HepG2 (cell line): ENCODE measurements around the gene UCP3. TPM values are rescaled to one million over a fixed set of nuclear protein-coding genes. Genes with fewer than 3 reads are reported as not detected.

Experiments
- CREB3 ChIP-seq: sonication (generic); formaldehyde crosslinking; IDR thresholded peaks from 2 replicates; pipeline ENCODE4 v1.5.0; 2020; ENCODE audit warnings: missing genetic modification reagents
- CSRNP1 ChIP-seq: sonication (generic); formaldehyde crosslinking; IDR thresholded peaks from 2 replicates; pipeline ENCODE4 v1.8.1; 2023; ENCODE audit warnings: mild to moderate bottlenecking, missing genetic modification reagents
- GTF2F1 ChIP-seq: fragments of 150-350 bp; IDR thresholded peaks from 2 replicates; pipeline ENCODE4 v1.6.1; 2014; ENCODE audit warnings: low read length
- HHEX ChIP-seq: IDR thresholded peaks from 2 replicates; pipeline ENCODE4 v1.6.1; 2016; ENCODE audit warnings: control low read depth
- HINFP ChIP-seq: sonication (generic); formaldehyde crosslinking; IDR thresholded peaks from 2 replicates; pipeline ENCODE4 v1.4.0; 2020; ENCODE audit warnings: low read depth, mild to moderate bottlenecking, missing genetic modification reagents
- HMG20B ChIP-seq: conservative IDR thresholded peaks from 2 replicates; pipeline ENCODE4 v1.6.1; 2016; ENCODE audit warnings: missing genetic modification reagents, missing compliant biosample characterization
- HNF4G ChIP-seq, 2 experiments: sonication (generic) in 1 of 2; formaldehyde crosslinking in 1 of 2; IDR thresholded peaks; 2 replicates each; pipeline versions ENCODE4 v1.4.0 to v1.6.1; 2011 to 2020; ENCODE audit warnings: borderline replicate concordance in 2 of 2, low read depth in 2 of 2, mild to moderate bottlenecking in 2 of 2, low read length in 1 of 2, missing genetic modification reagents in 1 of 2, moderate library complexity in 1 of 2
- KDM2A ChIP-seq: sonication (generic); formaldehyde crosslinking; IDR thresholded peaks from 2 replicates; pipeline ENCODE4 v1.4.0; 2020; ENCODE audit warnings: low read depth, missing genetic modification reagents, borderline replicate concordance
- MED13 ChIP-seq: sonication (generic); formaldehyde crosslinking; IDR thresholded peaks from 2 replicates; pipeline ENCODE4 v1.5.0; 2020; ENCODE audit warnings: missing genetic modification reagents
- MIER2 ChIP-seq: IDR thresholded peaks from 2 replicates; pipeline ENCODE4 v1.6.1; 2016; ENCODE audit warnings: missing biosample characterization, missing genetic modification reagents
- NFE2L2 ChIP-seq: fragments of 150-350 bp; IDR thresholded peaks from 2 replicates; pipeline ENCODE4 v1.6.1; 2014; ENCODE audit warnings: low read length
- PLSCR1 ChIP-seq: sonication (generic); formaldehyde crosslinking; IDR thresholded peaks from 2 replicates; pipeline ENCODE4 v1.5.0; 2020; ENCODE audit warnings: missing genetic modification reagents, mild to moderate bottlenecking, borderline replicate concordance
- PRPF4 ChIP-seq: fragments of 200-400 bp; formaldehyde crosslinking; IDR thresholded peaks from 2 replicates; pipeline ENCODE4 v1.6.1; 2016; ENCODE audit warnings: low read length, low read depth; ENCODE audit not compliant: poor library complexity, severe bottlenecking
- RELA ChIP-seq: sonication (generic); formaldehyde crosslinking; IDR thresholded peaks from 2 replicates; pipeline ENCODE4 v1.4.0; 2020; ENCODE audit warnings: missing genetic modification reagents
- SETDB1 ChIP-seq: sonication (generic); formaldehyde crosslinking; IDR thresholded peaks from 2 replicates; pipeline ENCODE4 v1.5.1; 2020; ENCODE audit warnings: missing genetic modification reagents, mild to moderate bottlenecking, borderline replicate concordance
- THYN1 ChIP-seq: sonication (generic); formaldehyde crosslinking; IDR thresholded peaks from 2 replicates; pipeline ENCODE4 v1.8.1; 2023; ENCODE audit warnings: low read depth, mild to moderate bottlenecking, moderate library complexity, missing genetic modification reagents, borderline replicate concordance
- TRAFD1 ChIP-seq: sonication (generic); formaldehyde crosslinking; IDR thresholded peaks from 2 replicates; pipeline ENCODE4 v1.5.1; 2020; ENCODE audit warnings: missing genetic modification reagents, mild to moderate bottlenecking, borderline replicate concordance
- ZFY ChIP-seq: sonication (generic); formaldehyde crosslinking; IDR thresholded peaks from 2 replicates; pipeline ENCODE4 v1.4.0; 2020; ENCODE audit warnings: missing genetic modification reagents
- ZKSCAN1 ChIP-seq: fragments of 150-350 bp; IDR thresholded peaks from 2 replicates; pipeline ENCODE4 v1.6.1; 2014; ENCODE audit warnings: low read length
- ZNF468 ChIP-seq: sonication (generic); formaldehyde crosslinking; IDR thresholded peaks from 2 replicates; pipeline ENCODE4 v1.8.0; 2022; ENCODE audit warnings: mild to moderate bottlenecking, moderate library complexity, missing genetic modification reagents
- ZNF546 ChIP-seq: sonication (generic); formaldehyde crosslinking; conservative IDR thresholded peaks from 2 replicates; pipeline ENCODE4 v1.8.1; 2023; ENCODE audit warnings: mild to moderate bottlenecking, missing genetic modification reagents
- ZNF564 ChIP-seq: sonication (generic); formaldehyde crosslinking; IDR thresholded peaks from 2 replicates; pipeline ENCODE4 v1.8.1; 2023; ENCODE audit warnings: mild to moderate bottlenecking, missing genetic modification reagents
- ZNF670 ChIP-seq: sonication (generic); formaldehyde crosslinking; IDR thresholded peaks from 2 replicates; pipeline ENCODE4 v1.8.0; 2022; ENCODE audit warnings: mild to moderate bottlenecking, missing genetic modification reagents, borderline replicate concordance
- polyA plus RNA-seq, 8 experiments: library from polyadenylated mRNA; depleted of rRNA in 3 of 8; stranded (reverse) in 7 of 8; unstranded in 1 of 8; fragments of >200 nt; fragmentation: Illumina TruSeq in 4 of 8; extraction: Trizol in 4 of 8; gene quantifications; 2 replicates each; pipeline versions ENCODE4 v1.2.1 to v1.2.3, GENCODE V29; 2011 to 2016; ENCODE audit warnings: low read depth in 4 of 8, missing spikeins in 1 of 8, mixed read lengths in 1 of 8; ENCODE audit not compliant: insufficient read depth in 1 of 8
- total RNA-seq, 5 experiments: library from RNA; depleted of rRNA; stranded (reverse); fragments of >200 nt; fragmentation: Illumina TruSeq; extraction: Trizol; gene quantifications; 2 replicates each; pipeline ENCODE4 v1.2.3, GENCODE V29; 2016; ENCODE audit warnings: low read depth in 1 of 5

The UCP3 gene
- total and polyA plus RNA-seq, 2 of the 13 experiments (the other 11 are each of a cell fraction or from before 2014, with no cell fraction given) = 0.37 TPM; not detected in 1

GRCh38 chr11:74018331-74019005, 9.6 kb upstream of the UCP3 start (continued):
- no peak for TF ChIP-seq CSRNP1 (CRISPR knock-in tag)
- TF ChIP-seq HNF4G (IDR thresholded peaks at IDR 0.05; ENCODE audit: borderline replicate concordance, low read depth, low read length) = no peak
- peak; percentile 8; the same call in 1 of the 2 replicates for TF ChIP-seq HNF4G (CRISPR knock-in tag; IDR thresholded peaks at IDR 0.05; ENCODE audit: borderline replicate concordance, low read depth)
- no peak for TF ChIP-seq NFE2L2
- no peak for TF ChIP-seq HINFP (CRISPR knock-in tag)
- TF ChIP-seq ZNF564 = no peak
- no peak for TF ChIP-seq HHEX (CRISPR knock-in tag)
- TF ChIP-seq PLSCR1 = no peak
- TF ChIP-seq ZKSCAN1 = no peak
- TF ChIP-seq ZNF546 (CRISPR knock-in tag) = no peak
- no peak for TF ChIP-seq SETDB1 (CRISPR knock-in tag)
- TF ChIP-seq MIER2 (CRISPR knock-in tag) = no peak
- TF ChIP-seq TRAFD1 = no peak
- TF ChIP-seq HMG20B = no peak
- TF ChIP-seq ZNF468 (CRISPR knock-in tag) = no peak
- no peak for TF ChIP-seq GTF2F1
- TF ChIP-seq ZNF670 = peak; percentile 82; the same call in 1 of the 2 replicates
- TF ChIP-seq MED13 = no peak
- TF ChIP-seq KDM2A = peak; percentile 44; the same call in 1 of the 2 replicates
- no peak for TF ChIP-seq RELA (CRISPR knock-in tag)
- TF ChIP-seq PRPF4 = no peak
- peak; percentile 76 for TF ChIP-seq ZFY
- no peak for TF ChIP-seq THYN1 (CRISPR knock-in tag)
- TF ChIP-seq CREB3 = no peak
